Measurements from ENCODE around the gene EPM2AIP1. TPM values are rescaled to one million over a fixed set of nuclear protein-coding genes. Genes with fewer than 3 reads are reported as not detected.

Gene EPM2AIP1
- total RNA-seq, 1 donor from 2014 or later = 16.5 TPM

DNA sequence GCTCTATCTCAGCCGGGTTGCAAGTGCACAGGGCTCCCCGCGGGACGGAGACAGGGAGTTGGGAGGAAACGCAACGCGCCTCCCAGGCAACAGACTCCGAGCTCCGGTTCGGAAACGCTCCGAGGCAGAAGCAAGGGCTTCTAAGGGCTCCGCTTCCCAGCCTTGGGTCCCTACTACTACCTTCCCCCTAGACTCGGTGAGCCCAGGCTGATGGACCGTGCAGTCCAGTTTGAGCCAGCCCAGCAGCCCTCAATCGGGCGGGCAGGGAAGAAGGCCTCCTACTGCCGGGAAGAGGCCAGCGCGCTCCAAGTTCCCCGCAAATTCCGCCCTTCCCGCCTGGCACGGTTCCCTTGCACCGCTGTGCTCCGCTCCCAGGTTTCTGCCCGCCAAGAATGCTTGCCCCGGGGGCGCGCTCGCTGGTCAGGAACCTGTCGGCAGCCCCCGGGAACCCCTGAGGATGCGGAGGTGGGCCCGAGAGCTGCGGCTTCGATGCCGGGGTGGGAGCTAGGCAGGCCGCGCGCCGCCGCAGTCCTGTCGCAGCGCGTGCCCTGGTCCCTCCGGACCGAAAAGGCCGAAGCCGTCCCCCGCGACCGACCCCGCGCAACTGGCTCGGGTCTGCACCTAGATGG is 48.8 kb downstream of the EPM2AIP1 start:
- Histone ChIP-seq H3K4me3 (ENCODE audit: insufficient read depth, low read depth, low read length) (peak overlapping the region; percentile 71), H3K27ac (ENCODE audit: low read depth, low read length) (peak overlapping the region; percentile 38), H3K9ac (ENCODE audit: low read length) (peak overlapping the region; percentile 82), H3K36me3 (ENCODE audit: insufficient read depth, low read length) (no peaks in the 10 kb centered on the region), H3K4me2 (ENCODE audit: low read length) (peak overlapping the region; percentile 99), H2AFZ (ENCODE audit: low read depth, low read length) (peak overlapping the region; percentile 97), H3K9me3 (ENCODE audit: insufficient read depth, low read depth, low read length) (no peaks in the 10 kb centered on the region), H3K79me2 (ENCODE audit: insufficient read depth, low read length) (no peaks in the 10 kb centered on the region), H4K20me1 (ENCODE audit: insufficient read depth, low read length) (no peaks in the 10 kb centered on the region), H3K27me3 (ENCODE audit: insufficient read depth, low read length) (no peaks in the 10 kb centered on the region), H3K4me1 (ENCODE audit: insufficient read depth, low read length) (peaks cover 3% of the 10 kb centered on the region)
- DNase-seq (ENCODE audit: low read depth) (peak; percentile 52), FAIRE-seq (no peak)
- peaks cover 11% of the 10 kb centered on the region for H3K9me3 Mint-ChIP-seq (ENCODE audit: unreplicated experiment)
- peaks cover 25% of the 10 kb centered on the region for H3K27me3 Mint-ChIP-seq (ENCODE audit: low read depth, unreplicated experiment)
- H3K4me1 Mint-ChIP-seq (ENCODE audit: low read depth, unreplicated experiment) = peaks cover 10% of the 10 kb centered on the region
- TF ChIP-seq EZH2 (IDR thresholded peaks at IDR 0.05; ENCODE audit: insufficient read depth, low read length) (no peak), CTCF (IDR thresholded peaks at IDR 0.05; ENCODE audit: insufficient read depth, low read depth, low read length) (no peak)
- H3K4me3 Mint-ChIP-seq (ENCODE audit: unreplicated experiment) = peak overlapping the region; percentile 77
- H3K27ac Mint-ChIP-seq (ENCODE audit: unreplicated experiment) = peak overlapping the region; percentile 53
- no peaks in the 10 kb centered on the region for H3K36me3 Mint-ChIP-seq (ENCODE audit: low read depth, unreplicated experiment)

GRCh38 chr3:36943601-36944000 is 49.3 kb downstream of the EPM2AIP1 start:
- peak overlapping the region; percentile 97 for H2AFZ ChIP-seq (ENCODE audit: low read depth, low read length)
- Mint-ChIP-seq H3K4me1 (ENCODE audit: low read depth, unreplicated experiment) (peaks cover 10% of the 10 kb centered on the region), H3K9me3 (ENCODE audit: unreplicated experiment) (peaks cover 11% of the 10 kb centered on the region), H3K27ac (ENCODE audit: unreplicated experiment) (peak overlapping the region; percentile 53), H3K36me3 (ENCODE audit: low read depth, unreplicated experiment) (no peaks in the 10 kb centered on the region), H3K27me3 (ENCODE audit: low read depth, unreplicated experiment) (peaks cover 25% of the 10 kb centered on the region), H3K4me3 (ENCODE audit: unreplicated experiment) (peak overlapping the region; percentile 77)
- no peaks in the 10 kb centered on the region for H3K9me3 ChIP-seq (ENCODE audit: insufficient read depth, low read depth, low read length)
- H3K79me2 ChIP-seq (ENCODE audit: insufficient read depth, low read length) = no peaks in the 10 kb centered on the region
- H3K4me1 ChIP-seq (ENCODE audit: insufficient read depth, low read length) = peaks cover 3% of the 10 kb centered on the region
- no peaks in the 10 kb centered on the region for H3K27me3 ChIP-seq (ENCODE audit: insufficient read depth, low read length)
- H3K4me2 ChIP-seq (ENCODE audit: low read length) = peak overlapping the region; percentile 99
- H3K36me3 ChIP-seq (ENCODE audit: insufficient read depth, low read length) = no peaks in the 10 kb centered on the region
- H3K27ac ChIP-seq (ENCODE audit: low read depth, low read length) = no peak overlapping the region
- TF ChIP-seq CTCF (IDR thresholded peaks at IDR 0.05; ENCODE audit: insufficient read depth, low read depth, low read length) (no peak), EZH2 (IDR thresholded peaks at IDR 0.05; ENCODE audit: insufficient read depth, low read length) (no peak)
- H3K4me3 ChIP-seq (ENCODE audit: insufficient read depth, low read depth, low read length) = peak overlapping the region; percentile 71
- H3K9ac ChIP-seq (ENCODE audit: low read length) = peak overlapping the region; percentile 82
- DNase-seq (ENCODE audit: low read depth) (no peak), FAIRE-seq (no peak)
- H4K20me1 ChIP-seq (ENCODE audit: insufficient read depth, low read length) = no peaks in the 10 kb centered on the region

GRCh38 chr3:36942638-36943248 is 50.2 kb downstream of the EPM2AIP1 start:
- H3K4me1 ChIP-seq (ENCODE audit: insufficient read depth, low read length) = peaks cover 5% of the 10 kb centered on the region
- TF ChIP-seq CTCF (IDR thresholded peaks at IDR 0.05; ENCODE audit: insufficient read depth, low read depth, low read length) = no peak
- no peak for TF ChIP-seq EZH2 (IDR thresholded peaks at IDR 0.05; ENCODE audit: insufficient read depth, low read length)
- DNase-seq (ENCODE audit: low read depth) (no peak), FAIRE-seq (peak; percentile 9)
- no peak overlapping the region for H2AFZ ChIP-seq (ENCODE audit: low read depth, low read length)
- Mint-ChIP-seq H3K27me3 (ENCODE audit: low read depth, unreplicated experiment) (peaks cover 25% of the 10 kb centered on the region), H3K9me3 (ENCODE audit: unreplicated experiment) (peaks cover 7% of the 10 kb centered on the region), H3K4me1 (ENCODE audit: low read depth, unreplicated experiment) (peaks cover 12% of the 10 kb centered on the region), H3K4me3 (ENCODE audit: unreplicated experiment) (no peak overlapping the region), H3K27ac (ENCODE audit: unreplicated experiment) (no peak overlapping the region), H3K36me3 (ENCODE audit: low read depth, unreplicated experiment) (no peaks in the 10 kb centered on the region)
- H4K20me1 ChIP-seq (ENCODE audit: insufficient read depth, low read length) = no peaks in the 10 kb centered on the region
- no peak overlapping the region for H3K9ac ChIP-seq (ENCODE audit: low read length)
- no peaks in the 10 kb centered on the region for H3K27me3 ChIP-seq (ENCODE audit: insufficient read depth, low read length)
- H3K79me2 ChIP-seq (ENCODE audit: insufficient read depth, low read length) = no peaks in the 10 kb centered on the region
- H3K4me3 ChIP-seq (ENCODE audit: insufficient read depth, low read depth, low read length) = no peak overlapping the region
- H3K4me2 ChIP-seq (ENCODE audit: low read length) = no peak overlapping the region
- no peaks in the 10 kb centered on the region for H3K9me3 ChIP-seq (ENCODE audit: insufficient read depth, low read depth, low read length)
- H3K27ac ChIP-seq (ENCODE audit: low read depth, low read length) = no peak overlapping the region
- no peaks in the 10 kb centered on the region for H3K36me3 ChIP-seq (ENCODE audit: insufficient read depth, low read length)
